ENCODE measurements around the gene GRB7. TPM values are rescaled to one million over a fixed set of nuclear protein-coding genes. Genes with fewer than 3 reads are reported as not detected.
A peak's percentile ranks its signal among the peaks of the same experiment; 100 is the strongest.

Gene GRB7
- total and polyA plus RNA-seq, 2 of the 4 experiments (the other 2 are of a cell fraction) = 0.18 to 0.36 TPM

DNA sequence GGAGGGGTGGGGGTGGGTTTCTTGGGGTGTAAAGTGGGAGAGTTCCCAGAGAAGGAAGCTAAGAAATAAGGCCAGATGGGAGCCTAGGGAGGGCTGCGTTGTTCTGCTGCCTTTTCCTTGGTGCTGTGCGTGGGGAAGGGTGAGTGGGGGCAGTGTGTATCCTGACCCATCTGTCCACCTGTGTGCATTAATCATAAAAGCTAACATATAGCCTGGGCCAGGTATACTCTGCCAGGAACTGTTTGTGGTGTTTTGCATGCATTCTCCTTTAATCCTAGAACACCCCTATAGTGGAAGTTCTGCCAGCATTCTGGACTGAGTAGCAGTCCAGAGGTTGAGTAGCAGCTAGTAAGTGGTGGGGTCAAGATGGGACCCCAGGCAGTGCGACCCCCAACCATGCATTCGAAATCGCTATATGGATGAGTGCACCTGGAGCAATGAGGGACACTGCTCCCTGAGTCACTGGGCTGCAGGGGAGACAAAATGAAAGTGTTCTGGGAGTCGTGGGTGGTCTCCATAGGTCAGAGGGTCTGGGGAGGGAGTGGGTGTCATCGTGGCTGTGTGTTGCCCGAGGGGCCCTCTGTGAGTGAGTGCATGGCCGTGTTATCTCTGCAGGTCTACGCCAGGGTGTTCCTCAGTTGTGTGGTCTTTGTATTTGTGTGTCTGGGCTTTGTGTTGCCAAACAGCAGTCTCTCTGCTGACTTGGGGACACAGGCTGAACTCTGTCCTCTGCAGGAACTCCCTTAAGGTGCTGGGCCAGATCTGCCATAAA is 36.5 kb upstream of the GRB7 start:
- dilution Hi-C loops (cut with HindIII; ENCODE audit: low sequenced_read_pairs, unreplicated experiment) = no loop called here
- Histone ChIP-seq H3K23ac (ENCODE audit: low read depth, low read length) (peak overlapping the region; percentile 96), H2AFZ (replicated peaks; ENCODE audit: low read length, poor library complexity) (peak overlapping the region; percentile 73), H4K20me1 (ENCODE audit: insufficient read depth, low read length) (peaks cover 47% of the 10 kb centered on the region), H3K36me3 (ENCODE audit: control insufficient read depth, insufficient read depth, low read length) (no peaks in the 10 kb centered on the region), H3K9me1 (ENCODE audit: insufficient read depth, low read length) (peaks cover 23% of the 10 kb centered on the region), H4K91ac (ENCODE audit: insufficient read depth, low read depth, low read length) (no peak overlapping the region), H3K4ac (ENCODE audit: low read depth, low read length) (peak overlapping the region; percentile 29), H3K9me3 (ENCODE audit: control insufficient read depth, insufficient read depth, low read length) (no peaks in the 10 kb centered on the region), H3K79me1 (ENCODE audit: low read depth in 1 of 2, low read length in 2 of 2) (peaks cover 0 to 62% of the 10 kb centered on the region in 2 experiments; a peak in 3 of 4 replicates), H3K14ac (replicated peaks; ENCODE audit: low read depth, low read length) (peak overlapping the region; percentile 68), H3K27me3 (ENCODE audit: control insufficient read depth, insufficient read depth, low read length) (no peaks in the 10 kb centered on the region), H3K56ac (ENCODE audit: extremely low read depth, insufficient read depth, low read length) (no peak overlapping the region), H2BK20ac (ENCODE audit: low read depth, low read length) (no peak overlapping the region), H4K5ac (ENCODE audit: low read depth, low read length) (0 out of 2 replicates have a peak overlapping the region, but pooled peaks have one; percentile 18), H3K4me3 (ENCODE audit: insufficient read depth, low read depth, low read length) (peak overlapping the region; percentile 90), H2BK120ac (ENCODE audit: low read depth, low read length) (no peak overlapping the region), H3K4me2 (ENCODE audit: low read depth, low read length) (peak overlapping the region; percentile 99), H2BK5ac (ENCODE audit: low read depth, low read length, poor library complexity, severe bottlenecking) (no peak overlapping the region), H2AK5ac (ENCODE audit: low read depth, low read length) (peak overlapping the region; percentile 61), H3K27ac (ENCODE audit: insufficient read depth, low read length) (no peak overlapping the region; the same call in 1 of the 2 replicates), H3K18ac (ENCODE audit: low read depth, low read length) (no peak overlapping the region), H3K4me1 (ENCODE audit: control insufficient read depth, insufficient read depth, low read length) (peaks cover 21% of the 10 kb centered on the region), H4K8ac (ENCODE audit: low read depth in 2 of 2, low read length in 2 of 2) (no peak overlapping the region), H2AK9ac (replicated peaks; ENCODE audit: low read depth, low read length, poor library complexity) (peak overlapping the region; percentile 11), H3K9ac (ENCODE audit: low read depth, low read length) (peak overlapping the region; percentile 87), H2BK15ac (ENCODE audit: low read depth, low read length) (no peak overlapping the region)
- no TSS peak for BruUV-seq (replicated peaks)
- intact Hi-C loops (cut with micrococcal nuclease) = no loop called here
- 14% methylated on average over 5 of the region's 10 CpGs; no CpG with 5 or more reads in 1 of the 2 experiments for WGBS, 2 experiments (ENCODE audit: extremely low coverage in 2 of 2, insufficient read length in 1 of 2)
- ATAC-seq (ENCODE audit: low read depth) (no peak), DNase-seq (no peak)
- in situ Hi-C loops (cut with MboI; ENCODE audit: low sequenced_read_pairs) = no loop called here
- no peak for TF ChIP-seq MXI1 (IDR thresholded peaks at IDR 0.05; ENCODE audit: borderline replicate concordance, low read depth, low read length)
- TF ChIP-seq RAD21 (IDR thresholded peaks at IDR 0.05; ENCODE audit: low read length) = no peak
- TF ChIP-seq NFE2L2 (IDR thresholded peaks at IDR 0.05; ENCODE audit: low read depth, low read length) = no peak
- POLR2A ChIA-PET (ENCODE audit: unreplicated experiment) = no interaction called here
- CTCF ChIA-PET = interaction anchor here (1.3 kb wide), 1 partner anchor 30 kb away, joined by 5 read pairs; no protein-coding TSS in a partner anchor

All from IMR-90 (cell line).